Measurements from ENCODE around the gene ABHD11.
A peak's percentile ranks its signal among the peaks of the same experiment; 100 is the strongest.
"Not testable (repeated sequence)": the region's sequence is repeated elsewhere in the genome, so short reads cannot be mapped to it uniquely, and the experiment has no call there.

Gene ABHD11, protein sequence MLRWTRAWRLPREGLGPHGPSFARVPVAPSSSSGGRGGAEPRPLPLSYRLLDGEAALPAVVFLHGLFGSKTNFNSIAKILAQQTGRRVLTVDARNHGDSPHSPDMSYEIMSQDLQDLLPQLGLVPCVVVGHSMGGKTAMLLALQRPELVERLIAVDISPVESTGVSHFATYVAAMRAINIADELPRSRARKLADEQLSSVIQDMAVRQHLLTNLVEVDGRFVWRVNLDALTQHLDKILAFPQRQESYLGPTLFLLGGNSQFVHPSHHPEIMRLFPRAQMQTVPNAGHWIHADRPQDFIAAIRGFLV

DNA sequence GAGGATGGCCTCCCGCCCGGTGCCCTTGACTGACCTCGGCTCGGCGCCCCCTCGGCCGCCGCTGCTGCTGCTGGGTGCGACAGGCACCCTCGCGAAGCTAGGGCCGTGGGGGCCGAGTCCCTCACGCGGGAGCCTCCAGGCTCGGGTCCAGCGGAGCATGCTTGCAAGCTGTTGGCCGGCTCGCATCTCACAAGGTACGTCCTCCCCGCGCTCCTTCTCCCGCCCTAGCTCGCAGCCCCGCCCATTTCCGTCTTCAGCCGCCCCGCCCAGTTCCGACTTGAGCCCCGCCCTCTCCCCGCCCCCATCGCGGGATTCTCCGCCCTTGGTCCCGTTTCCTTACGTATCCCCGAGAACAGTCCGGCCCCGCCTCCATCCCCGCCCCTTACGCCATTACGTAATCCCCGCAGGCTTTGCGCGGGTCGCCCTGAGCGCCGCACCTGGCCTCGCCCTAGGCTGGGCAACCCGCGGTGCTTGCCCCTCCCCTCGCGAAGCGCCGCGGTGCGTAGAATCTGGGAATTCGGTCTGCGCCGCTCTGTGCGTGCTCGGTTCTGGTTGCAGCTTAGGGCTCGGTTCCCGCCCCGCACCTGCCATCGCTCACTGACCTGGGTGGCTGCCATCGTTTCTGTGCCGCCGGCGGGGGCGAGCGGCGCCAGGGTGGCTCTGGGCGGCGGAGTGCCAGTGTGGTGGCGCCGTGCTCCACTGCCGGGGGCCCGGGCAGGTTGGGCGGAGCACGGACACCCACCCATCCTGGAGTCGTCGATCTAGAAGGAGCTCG, at the start of gene ABHD11:
ABHD11 (minus strand) TSS at position 191 of the 775 bp plus-strand sequence; CDS start at position 159, 32 bp downstream.
- peak; percentile 52 to 99 (median 97) for DNase-seq

DNA sequence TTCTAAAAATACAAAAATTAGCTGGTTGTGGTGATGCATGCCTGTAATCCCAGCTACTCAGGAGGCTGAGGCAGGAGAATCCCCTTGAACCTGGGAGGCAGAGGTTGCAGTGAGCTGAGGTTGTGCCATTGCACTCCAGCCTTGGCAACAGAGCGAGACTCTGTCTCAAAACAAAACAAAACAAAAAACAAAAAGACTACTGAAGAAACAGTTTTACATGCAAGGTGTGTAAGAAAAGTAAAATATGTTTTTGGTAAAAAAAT, 49.1 kb upstream of the ABHD11 start:
- DNase-seq: not testable (repeated sequence)

DNA sequence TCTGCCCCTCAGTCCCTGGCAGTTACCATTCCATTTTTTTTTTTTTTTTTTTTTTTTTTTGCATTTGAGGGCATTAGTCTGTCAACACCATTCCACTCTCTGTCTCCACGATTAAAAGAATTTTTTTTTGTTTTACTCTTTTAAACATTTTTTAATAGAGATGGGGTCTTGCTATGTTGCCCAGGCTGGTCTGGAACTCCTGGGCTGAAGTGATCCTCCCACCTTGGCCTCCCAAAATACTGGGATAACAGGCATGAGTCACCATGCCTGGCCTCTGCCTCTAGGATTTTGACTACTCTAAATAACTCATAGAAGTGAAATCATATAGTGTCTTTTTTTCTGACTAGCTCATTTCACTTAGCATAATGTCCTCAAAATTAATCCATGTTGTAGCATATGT, 48.0 kb upstream of the ABHD11 start:
- DNase-seq: no peak

DNA sequence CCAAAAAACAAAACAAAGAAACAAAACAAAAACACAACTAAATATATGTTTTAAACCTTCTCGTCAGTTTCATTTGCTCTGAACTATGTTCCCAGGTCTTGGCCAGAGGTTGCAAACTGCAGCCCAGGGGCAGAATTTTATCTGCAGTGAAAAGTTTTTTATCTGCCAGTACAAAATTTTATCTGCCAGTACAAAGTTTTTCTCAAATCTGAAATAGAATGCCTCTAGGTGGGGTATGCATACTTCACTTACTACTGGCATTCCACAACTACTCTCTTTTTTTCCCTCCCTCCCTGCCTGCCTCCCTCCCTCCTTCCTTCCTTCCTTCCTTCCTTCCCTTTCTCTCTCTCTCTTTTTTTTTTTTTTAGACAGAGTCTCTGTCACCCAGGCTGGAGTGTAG, 40.9 kb upstream of the ABHD11 start:
- DNase-seq: no peak

DNA sequence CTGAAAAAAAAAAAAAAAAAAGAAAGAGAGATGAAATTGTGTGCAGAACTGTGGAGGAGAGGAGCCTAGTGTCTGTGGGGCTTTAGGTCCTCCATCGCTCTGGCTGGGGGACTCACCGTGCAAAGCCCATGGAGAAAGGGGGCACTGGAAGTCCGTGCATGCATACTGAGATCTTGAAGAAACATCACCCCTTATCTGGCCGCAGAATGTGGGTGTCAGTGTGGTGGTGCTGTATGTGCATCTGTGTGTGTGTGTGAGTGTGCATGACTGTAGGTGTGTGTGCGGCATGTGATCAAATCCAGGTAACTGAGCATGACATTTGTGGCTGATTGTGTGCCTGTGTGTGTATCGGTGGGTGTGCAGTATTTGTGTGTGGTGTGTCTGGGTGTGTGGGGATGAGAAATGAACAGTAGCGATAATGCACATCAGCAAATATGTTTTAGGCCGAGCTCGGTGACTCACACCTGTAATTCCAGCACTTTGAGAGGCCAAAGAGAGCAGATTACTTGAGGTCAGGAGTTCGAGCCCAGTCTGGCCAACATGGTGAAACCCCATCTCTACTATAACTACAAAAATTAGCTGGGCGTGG, 40.3 kb upstream of the ABHD11 start:
- DNase-seq: no peak

DNA sequence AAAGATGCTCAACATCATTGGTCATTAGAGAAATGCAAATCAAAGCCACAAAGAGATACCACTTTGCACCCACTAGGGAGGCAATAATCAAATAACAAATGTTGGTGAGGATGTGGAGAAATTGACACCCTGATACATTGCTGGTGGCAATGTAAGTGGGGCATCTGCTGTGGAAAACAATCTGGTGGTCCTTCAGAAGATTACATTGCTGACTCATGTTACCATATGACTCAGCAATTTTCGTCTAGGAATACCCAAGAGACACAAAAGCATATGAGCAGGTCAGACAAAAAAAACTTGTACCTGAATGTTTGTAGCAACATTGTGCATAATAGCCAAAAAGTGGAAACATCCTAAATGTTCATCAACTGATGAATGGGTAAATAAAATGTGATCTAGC, 36.3 kb upstream of the ABHD11 start:
- no peak for DNase-seq

DNA sequence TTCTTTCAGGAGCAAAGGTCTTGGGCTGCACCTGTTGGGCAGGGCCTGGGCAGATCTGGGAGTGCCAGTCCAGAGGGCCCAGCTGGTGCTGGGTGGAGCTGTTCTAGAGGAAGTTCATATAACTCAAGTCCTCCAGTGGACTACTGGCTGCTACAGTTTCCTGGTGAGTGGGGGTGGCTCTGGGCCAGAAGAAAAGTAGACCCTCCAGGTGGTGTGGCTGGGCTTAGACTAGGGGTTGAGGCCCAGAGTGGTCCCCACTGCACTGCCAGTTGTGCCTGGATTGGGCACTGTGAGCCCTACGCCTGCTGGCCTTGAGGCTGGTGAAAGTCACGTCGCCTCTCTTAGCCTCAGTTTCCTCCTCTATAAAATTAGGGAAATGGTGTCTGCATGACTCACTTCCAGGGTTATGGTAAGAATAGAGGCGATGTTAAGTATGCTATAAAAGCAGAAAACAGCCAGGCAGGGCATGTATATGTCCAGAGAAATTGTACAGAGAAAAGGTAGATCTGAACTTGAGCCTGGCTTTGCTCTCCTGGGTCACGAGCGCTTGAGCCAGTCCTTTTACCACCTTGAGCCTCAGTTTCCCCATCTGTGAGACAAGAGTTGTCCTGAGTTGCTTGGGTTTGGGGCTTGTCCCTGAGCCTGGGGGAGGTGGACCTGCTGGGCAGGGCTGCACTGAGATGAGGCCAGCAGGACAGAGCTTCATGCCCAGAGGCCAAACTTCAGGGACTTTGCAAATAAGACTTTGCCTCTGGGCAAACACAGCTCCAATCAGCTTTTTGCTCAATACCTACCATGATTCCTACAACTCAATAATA, 35.3 kb upstream of the ABHD11 start:
- no peak for DNase-seq

DNA sequence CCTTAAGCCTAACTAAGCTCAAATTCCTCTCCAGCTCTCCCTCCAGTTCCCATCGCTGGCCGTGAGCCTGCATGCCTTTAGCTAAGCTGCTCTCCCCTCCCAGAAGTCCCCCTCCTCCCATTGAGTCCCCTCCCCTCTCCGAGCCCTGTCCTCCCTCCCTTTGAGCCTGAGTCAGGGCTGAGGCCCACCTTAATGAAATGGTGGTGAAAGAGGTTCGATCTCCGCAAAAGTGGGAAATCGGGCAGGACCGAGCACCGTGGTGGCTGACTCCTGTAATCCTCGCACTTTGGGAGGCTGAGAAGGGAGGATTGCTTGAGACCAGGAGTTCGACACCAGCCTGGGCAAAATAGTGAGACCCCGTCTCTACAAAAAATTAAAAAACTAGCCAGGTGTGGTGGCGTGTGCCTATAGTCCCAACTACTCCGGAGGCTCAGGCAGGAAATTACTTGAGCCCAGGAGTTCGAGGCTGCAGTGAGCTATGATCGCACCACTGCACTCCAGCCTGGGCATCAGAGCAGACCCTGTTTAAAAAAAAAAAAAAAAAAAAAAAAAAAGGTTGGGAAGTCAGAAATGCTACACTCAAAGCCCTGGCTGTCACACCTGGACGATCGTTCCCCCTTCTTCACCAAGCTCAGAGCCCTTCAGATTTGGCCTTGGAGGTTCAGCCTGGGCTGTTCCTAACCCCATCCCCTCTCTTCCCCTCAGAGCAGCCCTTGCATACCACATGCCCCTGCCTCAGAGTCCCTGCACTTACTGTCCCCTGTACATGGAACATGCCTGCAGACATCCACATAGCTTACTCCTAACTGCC, 32.5 kb upstream of the ABHD11 start:
- no peak for DNase-seq

DNA sequence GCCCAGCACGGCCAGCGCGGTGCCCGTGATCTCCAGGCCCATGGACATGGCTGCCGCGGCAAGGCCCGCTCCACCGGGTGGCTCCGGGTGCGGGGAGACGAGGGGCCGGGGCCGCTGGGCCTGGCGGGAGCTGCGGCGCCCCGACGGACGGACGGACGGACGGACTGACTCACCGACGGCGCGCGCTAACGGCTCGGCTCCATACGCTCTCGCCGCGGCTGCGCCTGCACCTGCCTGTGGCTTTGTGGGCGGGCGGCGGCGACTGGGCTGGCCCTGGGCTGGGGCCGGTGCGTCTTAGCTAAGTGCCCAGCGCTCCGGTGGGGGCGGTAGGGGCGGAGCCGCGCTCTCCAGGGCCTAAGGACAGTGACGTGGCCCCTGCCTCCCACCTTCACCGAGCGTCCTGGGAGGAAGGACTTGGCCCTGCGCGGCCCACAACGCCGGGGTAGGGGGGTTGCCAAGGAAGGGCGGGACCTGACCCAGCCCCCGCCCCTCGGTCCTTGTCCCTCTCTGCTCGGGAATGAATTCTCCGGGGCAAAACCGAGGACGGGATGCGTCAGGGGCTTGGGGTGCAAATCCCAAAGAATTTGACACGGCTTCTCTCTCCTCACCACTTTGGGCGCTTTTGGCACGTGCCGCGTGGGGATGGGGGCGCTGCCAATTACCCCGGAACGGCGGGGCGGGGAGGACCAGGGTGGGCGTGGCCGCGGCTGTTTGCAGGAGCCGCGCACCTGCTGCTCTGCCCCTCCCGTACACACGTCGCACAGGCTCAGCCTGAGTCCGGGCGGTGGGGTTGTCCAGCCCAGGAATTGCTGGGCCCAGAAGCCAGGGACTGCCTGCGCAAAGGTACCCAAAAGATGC, 31.6 kb upstream of the ABHD11 start, which contains the start of gene CLDN3:
CLDN3 (minus strand) TSS at position 269 of the 858 bp plus-strand sequence; CDS start at position 48, 221 bp downstream.
- peak in 1 of 56 donors; percentile 7 for DNase-seq

DNA sequence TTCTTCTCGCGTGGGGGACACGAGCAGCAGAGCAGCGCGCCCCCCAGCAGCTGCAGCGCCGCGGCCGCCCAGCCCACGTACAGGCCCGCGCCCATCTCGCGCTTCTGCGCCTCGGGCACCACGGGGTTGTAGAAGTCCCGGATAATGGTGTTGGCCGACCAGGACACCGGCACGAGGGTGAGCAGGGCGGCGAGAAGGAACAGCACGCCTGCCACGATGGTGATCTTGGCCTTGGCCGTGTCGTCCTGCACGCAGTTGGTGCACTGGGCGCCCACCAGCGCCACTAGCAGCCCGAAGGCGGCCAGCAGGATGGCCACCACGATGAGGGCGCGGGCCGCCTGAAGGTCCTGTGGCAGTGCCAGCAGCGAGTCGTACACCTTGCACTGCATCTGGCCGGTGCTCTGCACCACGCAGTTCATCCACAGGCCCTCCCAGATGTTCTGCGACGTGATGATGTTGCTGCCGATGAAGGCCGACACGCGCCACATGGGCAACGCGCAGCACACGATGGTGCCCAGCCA, 30.9 kb upstream of the ABHD11 start:
- DNase-seq: no peak

DNA sequence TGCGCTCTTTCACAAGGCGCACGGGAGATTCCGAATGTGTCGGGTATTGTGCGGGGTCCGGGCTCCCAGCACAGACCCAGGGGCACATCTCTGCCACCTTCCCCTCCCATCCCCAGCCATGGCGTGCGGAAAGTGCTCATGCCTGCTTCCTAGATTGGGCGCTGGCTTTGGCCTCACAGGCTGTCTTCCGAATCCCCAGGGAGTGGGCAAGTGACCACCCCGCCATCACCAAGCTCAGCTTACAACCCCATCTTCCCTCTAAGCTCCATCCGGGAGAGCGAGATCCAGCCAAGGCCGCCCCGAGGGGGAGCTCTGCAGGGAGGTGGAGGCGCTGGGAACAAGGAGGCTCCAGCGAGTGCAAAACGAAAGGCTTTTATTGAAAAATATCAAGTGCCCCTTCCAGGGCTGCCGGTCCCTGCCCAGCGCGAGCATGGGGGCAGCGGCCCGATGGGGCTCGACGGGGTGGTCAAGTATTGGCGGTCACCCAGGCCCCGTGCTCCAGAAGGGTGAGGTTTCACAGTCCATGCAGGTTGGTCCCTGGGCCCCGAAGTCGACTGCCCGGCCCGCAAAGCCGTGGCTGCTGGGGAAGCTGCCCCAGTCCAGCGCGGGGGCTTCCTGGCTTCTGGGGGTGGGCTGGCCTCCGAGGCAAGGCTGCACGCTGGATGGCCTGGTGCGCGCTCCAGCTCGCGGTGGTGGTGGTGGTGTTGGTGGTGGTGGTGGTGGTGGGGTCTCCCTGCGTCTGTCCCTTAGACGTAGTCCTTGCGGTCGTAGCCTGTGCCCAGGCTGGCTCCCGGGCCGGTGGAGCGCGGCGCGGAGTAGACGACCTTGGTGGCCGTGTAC, 30.3 kb upstream of the ABHD11 start:
- DNase-seq: no peak

DNA sequence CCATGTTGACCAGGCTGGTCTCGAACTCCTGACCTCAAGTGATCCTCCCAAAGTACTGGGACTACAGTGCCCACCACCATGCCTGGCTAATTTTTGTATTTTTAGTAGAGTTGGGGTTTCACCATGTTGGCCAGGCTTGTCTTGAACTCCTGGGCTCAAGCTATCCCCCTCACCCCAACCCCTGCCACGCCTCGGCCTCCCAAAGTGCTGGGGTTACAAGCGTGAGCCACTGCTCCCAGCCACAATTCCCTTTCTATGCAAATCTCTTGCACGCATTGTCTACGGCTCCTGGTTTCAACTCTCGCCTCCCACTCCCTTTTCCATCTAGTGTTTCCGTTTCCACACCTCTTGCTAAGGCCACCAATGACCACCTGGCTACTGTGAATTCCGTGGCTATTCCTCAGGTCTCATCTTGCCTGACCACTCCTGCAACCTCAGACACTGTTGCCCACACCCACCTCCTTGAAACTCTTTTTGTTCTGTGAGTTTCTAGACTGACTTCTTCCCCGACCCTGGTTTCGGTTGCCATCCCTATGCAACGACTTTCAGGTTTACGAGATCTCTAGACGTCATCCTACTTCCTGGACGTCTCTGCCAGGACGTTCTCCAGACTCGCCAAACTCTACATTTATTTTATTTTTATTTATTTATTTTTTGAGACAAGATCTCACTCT, 28.1 kb upstream of the ABHD11 start:
- no peak for DNase-seq

DNA sequence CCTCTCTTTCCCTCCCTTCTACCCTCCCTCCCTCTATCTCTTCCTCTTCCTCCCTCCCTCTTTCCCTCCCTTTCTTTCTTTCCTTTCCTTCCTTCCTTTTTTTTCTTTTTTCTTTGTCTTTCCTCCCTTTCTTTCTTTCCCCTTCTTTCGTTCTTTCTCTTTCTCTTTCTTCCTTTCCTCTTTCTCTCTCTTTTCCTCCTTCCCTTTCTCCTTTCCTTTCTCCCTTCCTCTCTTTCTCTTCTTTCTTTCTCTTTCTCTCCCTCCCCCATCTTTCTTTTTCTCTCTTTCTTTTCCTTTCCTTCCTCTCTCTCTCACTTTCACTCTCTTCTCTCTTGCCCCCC, 24.0 kb upstream of the ABHD11 start:
- no peak for DNase-seq

DNA sequence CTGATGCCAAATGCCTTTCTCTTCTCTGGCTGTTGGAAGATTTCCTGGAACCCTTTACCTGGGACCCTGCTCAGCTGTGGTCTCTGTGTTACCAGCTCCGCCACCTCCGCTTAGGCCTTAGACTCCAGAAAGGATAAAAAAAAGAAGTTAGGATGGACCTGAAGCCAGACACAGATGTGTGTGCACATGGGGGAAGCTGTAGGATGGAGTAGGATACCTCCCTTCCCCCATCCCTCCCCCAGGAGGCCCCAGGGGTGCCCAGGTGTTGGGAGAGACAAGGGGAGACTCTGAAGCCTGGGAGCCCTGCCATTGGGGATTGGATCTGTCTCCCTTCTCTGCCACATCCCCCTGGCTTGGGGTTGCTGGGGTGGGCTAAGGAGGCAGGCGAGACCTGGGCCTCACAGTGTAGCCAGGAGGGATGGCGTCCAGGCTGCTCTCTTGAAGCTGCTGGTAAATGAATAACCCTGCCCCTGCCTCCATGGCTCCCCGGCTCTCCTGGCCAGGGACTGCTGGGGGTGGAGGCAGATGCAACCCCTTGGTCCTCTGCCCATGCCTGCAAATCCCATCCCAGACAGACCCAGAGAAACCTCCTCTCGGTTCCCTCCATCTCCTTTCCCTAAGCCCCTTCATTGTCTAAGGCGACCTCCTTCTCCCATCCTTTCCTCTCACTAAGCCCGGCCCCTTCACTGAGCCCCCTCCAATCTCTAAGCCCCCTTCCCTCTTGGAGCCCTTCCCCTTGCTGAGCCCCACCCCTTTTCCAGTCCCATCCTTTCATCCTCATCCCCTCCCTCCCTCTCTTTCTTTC, 23.5 kb upstream of the ABHD11 start:
- DNase-seq: no peak

DNA sequence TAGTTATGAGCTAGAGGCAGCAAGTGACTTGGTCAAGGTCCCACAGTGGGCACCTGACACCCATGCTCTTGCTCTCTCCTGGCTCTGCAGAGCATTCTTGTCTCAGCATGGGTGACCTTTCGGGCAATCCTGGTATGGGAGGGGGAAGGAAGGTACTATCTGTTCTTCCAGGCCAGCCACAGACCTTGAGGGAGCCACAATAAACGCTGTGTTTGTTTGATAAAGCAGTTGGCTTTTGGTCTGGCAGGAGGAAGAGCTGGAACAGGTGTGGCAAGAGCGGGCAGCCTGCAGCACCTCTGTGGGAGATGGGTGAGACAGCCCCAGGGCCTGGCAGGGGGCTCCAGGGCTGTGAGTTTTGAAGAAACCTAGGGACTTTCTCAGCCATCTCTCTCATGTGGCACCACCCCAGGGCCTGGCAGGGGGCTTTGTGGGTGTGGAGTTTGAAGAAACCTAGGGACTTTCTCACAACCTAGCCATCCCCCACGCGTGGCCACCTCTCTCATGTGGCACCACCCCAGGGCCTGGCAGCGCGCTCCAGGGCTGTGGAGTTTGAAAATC, 20.1 kb upstream of the ABHD11 start:
- no peak for DNase-seq

DNA sequence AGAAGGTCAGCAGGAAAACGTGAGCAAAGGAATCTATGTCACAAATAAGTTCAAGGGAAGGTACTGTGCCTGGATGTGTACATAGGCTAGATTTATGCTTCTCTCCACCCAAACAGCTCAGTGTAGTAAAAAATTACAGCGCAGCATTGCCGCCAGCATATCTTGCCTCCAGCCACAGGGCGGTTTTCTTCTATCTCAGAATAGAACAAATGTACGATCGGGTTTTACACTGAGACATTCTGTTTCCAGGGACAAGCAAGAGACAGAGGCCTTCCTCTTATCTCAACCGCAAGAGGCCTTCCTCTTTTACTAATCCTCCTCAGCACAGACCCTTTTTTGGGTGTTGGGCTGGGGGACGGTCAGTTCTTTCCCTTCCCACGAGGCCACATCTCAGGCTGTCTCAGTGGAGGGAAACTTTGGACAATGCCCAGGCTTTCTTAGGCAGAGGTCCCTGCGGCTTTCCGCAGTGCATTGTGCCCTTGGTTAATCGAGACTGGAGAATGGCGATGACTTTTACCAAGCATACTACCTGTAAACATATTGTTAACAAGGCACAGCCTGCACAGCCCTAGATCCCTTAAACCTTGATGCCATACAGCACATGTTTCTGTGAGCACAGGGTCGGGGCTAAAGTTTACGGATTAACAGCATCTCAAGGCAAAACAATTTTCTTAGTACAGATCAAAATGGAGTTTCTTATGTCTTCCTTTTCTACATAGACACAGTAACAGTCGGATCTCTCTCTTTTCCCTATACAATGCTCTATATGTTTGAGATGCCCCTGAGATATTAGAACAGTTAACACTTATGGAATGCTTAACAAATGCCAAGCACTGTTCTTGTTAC, 11.6 kb upstream of the ABHD11 start:
- peak in 5 of 56 donors; percentile 5 to 27 (median 12) for DNase-seq

Measured in amygdala (tissue), 56 donors.